Measurements from ENCODE around the gene FAM13C.

The FAM13C gene

DNA sequence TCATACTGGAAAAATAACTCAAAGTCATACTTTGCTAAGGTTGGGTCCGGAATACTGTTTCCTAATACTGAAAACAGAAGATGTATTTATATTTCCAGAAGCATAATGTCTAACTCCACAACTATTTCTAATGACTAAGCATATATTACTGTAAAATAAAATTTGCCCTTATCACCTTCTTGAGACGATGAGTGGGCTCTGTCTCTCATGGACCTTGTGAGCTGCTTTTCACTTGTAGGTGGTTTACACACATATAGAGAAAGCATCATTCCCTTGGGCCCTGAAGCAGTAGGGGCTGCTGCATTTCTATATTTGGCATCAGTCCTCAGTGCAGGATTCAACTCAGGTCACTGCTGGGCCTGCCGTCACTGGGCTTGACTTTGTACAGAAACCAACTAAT, 10.7 kb upstream of the FAM13C start:
- H3K9ac ChIP-seq (ENCODE audit: insufficient read length), result no peak overlapping the region
- H3K36me3 ChIP-seq (ENCODE audit: insufficient read depth, low read length), result no peaks in the 10 kb centered on the region
- DNase-seq (ENCODE audit: low read depth, low spot score), result no peak
- no peak overlapping the region for H3K27ac ChIP-seq
- H3K9me3 ChIP-seq (ENCODE audit: low read depth, low read length), result no peaks in the 10 kb centered on the region
- H3K4me3 ChIP-seq, result no peak overlapping the region
- TF ChIP-seq POLR2AphosphoS5 (IDR thresholded peaks at IDR 0.05; ENCODE audit: borderline replicate concordance, low read depth, low read length), result no peak

DNA sequence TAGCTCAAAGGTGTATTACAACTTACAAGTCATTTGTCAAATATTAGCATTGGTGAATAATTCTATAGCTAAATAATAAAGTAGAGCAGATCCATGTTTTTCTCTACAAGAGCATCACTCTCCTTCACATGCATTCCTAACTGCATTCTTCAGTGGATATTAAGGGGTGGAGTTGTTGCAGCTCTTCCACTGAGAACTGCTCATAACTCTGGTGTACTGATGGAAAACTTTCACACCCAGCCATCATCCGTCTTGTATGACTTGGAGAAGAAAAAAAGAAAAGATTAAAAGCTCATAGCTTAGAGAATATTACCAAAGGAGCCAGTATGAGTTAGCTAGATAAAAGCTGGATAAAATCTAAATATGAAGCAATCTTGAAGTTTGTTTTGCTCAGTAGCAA, 10.2 kb upstream of the FAM13C start:
- no peak overlapping the region for H3K9ac ChIP-seq (ENCODE audit: insufficient read length)
- no peak overlapping the region for H3K4me3 ChIP-seq
- H3K36me3 ChIP-seq (ENCODE audit: insufficient read depth, low read length), result no peaks in the 10 kb centered on the region
- H3K27ac ChIP-seq, result no peak overlapping the region
- no peak for DNase-seq (ENCODE audit: low read depth, low spot score)
- H3K9me3 ChIP-seq (ENCODE audit: low read depth, low read length), result no peaks in the 10 kb centered on the region
- TF ChIP-seq POLR2AphosphoS5 (IDR thresholded peaks at IDR 0.05; ENCODE audit: borderline replicate concordance, low read depth, low read length) (no peak), FOXP2 (optimal IDR thresholded peaks at IDR 0.05; ENCODE audit: control extremely low read depth, extremely low read length, insufficient read depth) (no peak), EZH2 (IDR thresholded peaks at IDR 0.05) (no peak)

DNA sequence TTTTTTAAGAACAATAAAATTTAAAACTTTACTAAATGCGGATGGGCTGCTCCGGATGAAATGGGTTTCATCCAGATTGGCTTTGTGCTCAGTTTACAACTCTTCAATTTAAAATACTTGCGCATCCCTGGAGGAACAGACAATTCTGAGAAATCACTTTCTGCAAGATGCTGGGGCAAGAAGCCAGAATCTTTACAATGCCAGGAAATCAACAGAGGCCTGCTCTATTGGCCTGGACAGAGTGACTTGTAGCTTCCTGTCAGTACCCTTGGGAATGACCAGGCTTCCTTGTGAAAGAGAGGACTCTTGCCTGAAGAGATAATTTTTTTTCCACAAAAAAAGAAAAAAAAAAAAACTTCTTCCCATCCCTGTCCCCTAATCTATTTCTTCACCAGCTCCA, 3.9 kb upstream of the FAM13C start:
- Histone ChIP-seq H3K36me3 (ENCODE audit: insufficient read depth, low read length) (no peaks in the 10 kb centered on the region), H3K4me3 (no peak overlapping the region), H3K9ac (ENCODE audit: insufficient read length) (no peak overlapping the region), H3K27ac (no peak overlapping the region), H3K9me3 (ENCODE audit: low read depth, low read length) (no peaks in the 10 kb centered on the region)
- no peak for DNase-seq (ENCODE audit: low read depth, low spot score)
- no peak for TF ChIP-seq EZH2 (IDR thresholded peaks at IDR 0.05)
- no peak for TF ChIP-seq POLR2AphosphoS5 (IDR thresholded peaks at IDR 0.05; ENCODE audit: borderline replicate concordance, low read depth, low read length)
- TF ChIP-seq FOXP2 (optimal IDR thresholded peaks at IDR 0.05; ENCODE audit: control extremely low read depth, extremely low read length, insufficient read depth), result no peak

DNA sequence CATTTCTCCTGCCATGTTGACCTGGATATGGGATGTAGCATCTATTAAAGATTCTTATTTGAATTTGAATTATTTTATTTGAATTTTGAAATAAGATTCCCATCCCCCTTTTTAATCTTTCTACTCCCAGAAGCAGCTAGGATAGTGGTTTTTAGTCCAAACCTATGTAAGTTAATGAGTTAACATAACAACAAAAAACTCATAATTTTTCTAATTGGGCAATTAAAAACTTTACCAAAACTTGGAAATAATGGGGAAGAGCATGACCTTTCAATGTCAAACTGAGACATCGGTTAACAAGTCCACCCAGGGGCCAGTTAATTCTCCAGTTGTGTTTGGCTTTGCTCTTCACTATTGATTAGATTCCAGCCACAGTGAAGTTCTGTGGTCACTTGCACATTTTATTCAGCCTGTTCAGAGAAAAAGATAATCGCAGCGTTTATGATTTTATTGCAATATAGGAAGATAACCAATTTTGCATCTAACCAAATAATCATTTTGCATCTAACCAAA, 1.2 kb upstream of the FAM13C start:
- Histone ChIP-seq H3K9me3 (ENCODE audit: low read depth, low read length) (no peaks in the 10 kb centered on the region), H3K9ac (ENCODE audit: insufficient read length) (no peak overlapping the region), H3K4me3 (no peak overlapping the region), H3K27ac (no peak overlapping the region), H3K36me3 (ENCODE audit: insufficient read depth, low read length) (no peaks in the 10 kb centered on the region)
- no peak for DNase-seq (ENCODE audit: low read depth, low spot score)
- TF ChIP-seq FOXP2 (optimal IDR thresholded peaks at IDR 0.05; ENCODE audit: control extremely low read depth, extremely low read length, insufficient read depth) (no peak), POLR2AphosphoS5 (IDR thresholded peaks at IDR 0.05; ENCODE audit: borderline replicate concordance, low read depth, low read length) (no peak), EZH2 (IDR thresholded peaks at IDR 0.05) (no peak)

DNA sequence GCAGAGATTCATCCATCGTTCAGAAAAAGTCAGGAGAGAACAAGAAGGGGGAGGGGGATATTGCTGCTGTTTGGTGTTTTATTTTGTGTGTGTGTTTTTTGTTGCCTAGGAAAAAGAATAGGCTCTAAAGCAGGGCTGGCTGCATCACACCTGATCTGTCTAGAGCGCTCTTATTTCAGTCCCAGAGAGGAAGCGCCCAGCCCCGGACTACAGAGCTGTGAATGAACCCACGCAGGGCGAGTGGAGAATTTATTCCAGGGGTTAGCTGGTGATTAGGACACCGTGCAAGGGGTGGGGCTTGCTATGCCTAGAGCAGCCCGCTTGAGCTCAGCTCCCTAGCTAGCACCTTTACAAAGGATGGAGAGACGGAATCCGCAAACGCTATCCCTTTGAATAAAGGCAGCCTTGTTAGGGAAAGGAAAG, 621 bp upstream of the FAM13C start:
- DNase-seq (ENCODE audit: low read depth, low spot score), result no peak
- Histone ChIP-seq H3K9ac (ENCODE audit: insufficient read length) (no peak overlapping the region), H3K4me3 (peak overlapping the region; percentile 82), H3K36me3 (ENCODE audit: insufficient read depth, low read length) (no peaks in the 10 kb centered on the region), H3K9me3 (ENCODE audit: low read depth, low read length) (no peaks in the 10 kb centered on the region), H3K27ac (no peak overlapping the region)
- TF ChIP-seq FOXP2 (optimal IDR thresholded peaks at IDR 0.05; ENCODE audit: control extremely low read depth, extremely low read length, insufficient read depth) (no peak), EZH2 (IDR thresholded peaks at IDR 0.05) (no peak), POLR2AphosphoS5 (IDR thresholded peaks at IDR 0.05; ENCODE audit: borderline replicate concordance, low read depth, low read length) (no peak)

DNA sequence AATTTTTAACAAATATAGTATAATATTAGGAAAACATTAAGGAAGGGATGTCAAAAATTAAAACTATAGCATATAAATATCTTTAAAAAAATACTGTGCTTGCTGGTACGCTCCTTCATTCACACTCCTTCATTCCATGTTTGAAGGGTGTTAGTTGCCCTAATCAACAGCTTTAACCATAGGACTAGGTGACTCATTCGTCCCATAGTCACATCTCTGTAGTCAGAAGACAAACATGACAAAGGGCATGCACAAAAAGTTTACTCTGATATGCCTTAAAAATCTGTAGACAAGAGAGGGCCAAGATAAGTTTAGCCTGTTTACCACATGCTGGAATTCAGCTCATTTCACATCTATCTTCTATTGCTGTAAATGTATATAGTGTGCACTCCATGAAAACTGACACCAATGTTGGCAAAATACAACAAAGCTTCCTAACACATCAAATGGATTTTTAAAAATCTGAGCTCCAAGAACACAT, 646 bp downstream of the FAM13C start:
- peak overlapping the region; percentile 82 for H3K4me3 ChIP-seq
- peak overlapping the region; percentile 59 for H3K9ac ChIP-seq (ENCODE audit: insufficient read length)
- H3K27ac ChIP-seq, result no peak overlapping the region

DNA sequence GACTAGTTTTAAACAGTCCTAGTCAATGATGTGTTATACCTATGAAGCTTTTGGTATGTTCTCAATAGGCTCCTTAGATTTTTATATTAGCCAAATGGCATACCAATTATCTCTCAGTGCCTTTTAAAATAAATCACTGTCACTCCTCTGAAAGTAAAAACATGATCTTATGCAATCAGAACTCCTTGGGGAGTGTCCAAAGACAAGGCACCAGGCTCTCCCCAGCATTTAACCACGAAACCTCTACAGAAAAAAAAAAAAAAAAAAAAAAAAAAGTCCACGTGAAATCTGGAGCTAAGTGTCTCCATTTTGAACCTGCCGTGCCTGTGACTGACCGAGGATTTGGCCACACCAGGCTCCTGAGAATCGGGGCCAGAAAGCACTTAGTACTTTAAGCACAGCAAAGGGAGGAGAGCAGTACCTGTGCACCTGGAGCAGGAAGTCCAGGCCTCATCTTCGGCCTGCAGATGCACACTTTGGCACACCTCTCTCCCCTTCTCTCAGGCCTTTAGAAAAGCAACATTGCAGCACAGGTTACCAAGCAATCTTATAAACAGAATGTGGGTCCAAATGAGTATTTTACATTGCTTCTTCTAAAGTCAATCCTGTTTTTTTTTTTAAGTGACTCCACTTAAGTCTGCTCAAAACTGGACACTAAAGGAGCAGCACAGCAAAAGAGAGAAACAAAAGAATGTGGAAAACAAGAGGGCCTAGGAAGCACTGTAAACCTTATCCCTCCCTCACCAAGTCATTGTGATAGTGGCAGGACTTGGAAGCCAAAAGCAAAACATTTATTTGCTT, 1.5 kb downstream of the FAM13C start:
- no peaks in the 10 kb centered on the region for H3K36me3 ChIP-seq (ENCODE audit: insufficient read depth, low read length)
- no peak for TF ChIP-seq FOXP2 (optimal IDR thresholded peaks at IDR 0.05; ENCODE audit: control extremely low read depth, extremely low read length, insufficient read depth)
- TF ChIP-seq EZH2 (IDR thresholded peaks at IDR 0.05), result no peak
- no peak for TF ChIP-seq POLR2AphosphoS5 (IDR thresholded peaks at IDR 0.05; ENCODE audit: borderline replicate concordance, low read depth, low read length)
- no peak for DNase-seq (ENCODE audit: low read depth, low spot score)
- H3K9ac ChIP-seq (ENCODE audit: insufficient read length), result no peak overlapping the region
- no peaks in the 10 kb centered on the region for H3K9me3 ChIP-seq (ENCODE audit: low read depth, low read length)
- peak overlapping the region; percentile 45; the same call in 1 of the 2 replicates for H3K4me3 ChIP-seq
- no peak overlapping the region for H3K27ac ChIP-seq

More for the DNA sequence above, 646 bp downstream of the FAM13C start:
- Histone ChIP-seq H3K9me3 (ENCODE audit: low read depth, low read length) (no peaks in the 10 kb centered on the region), H3K36me3 (ENCODE audit: insufficient read depth, low read length) (no peaks in the 10 kb centered on the region)
- no peak for DNase-seq (ENCODE audit: low read depth, low spot score)
- no peak for TF ChIP-seq POLR2AphosphoS5 (IDR thresholded peaks at IDR 0.05; ENCODE audit: borderline replicate concordance, low read depth, low read length)
- TF ChIP-seq FOXP2 (optimal IDR thresholded peaks at IDR 0.05; ENCODE audit: control extremely low read depth, extremely low read length, insufficient read depth), result no peak
- TF ChIP-seq EZH2 (IDR thresholded peaks at IDR 0.05), result no peak

DNA sequence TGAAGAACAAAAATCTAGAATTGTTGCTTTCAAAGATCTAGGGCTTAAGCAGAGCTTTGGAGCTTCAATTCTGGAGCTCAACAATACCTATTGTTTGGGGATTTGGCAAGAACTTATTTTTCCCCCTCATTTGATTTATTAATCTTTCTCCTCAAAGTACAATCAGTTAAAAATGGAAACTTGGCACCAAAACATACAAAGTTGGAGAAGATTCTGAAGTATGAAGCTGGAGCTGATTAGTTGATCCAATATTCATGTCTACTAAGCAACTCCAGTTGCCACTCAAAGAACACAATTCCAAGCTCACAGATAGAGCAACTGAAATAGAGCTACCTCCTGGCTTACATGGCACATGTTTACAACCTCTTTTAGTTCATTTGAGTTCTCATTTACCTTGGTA, 3.8 kb downstream of the FAM13C start:
- Histone ChIP-seq H3K9me3 (ENCODE audit: low read depth, low read length) (no peaks in the 10 kb centered on the region), H3K9ac (ENCODE audit: insufficient read length) (no peak overlapping the region), H3K27ac (no peak overlapping the region), H3K36me3 (ENCODE audit: insufficient read depth, low read length) (no peaks in the 10 kb centered on the region), H3K4me3 (no peak overlapping the region)
- DNase-seq (ENCODE audit: low read depth, low spot score), result no peak
- no peak for TF ChIP-seq POLR2AphosphoS5 (IDR thresholded peaks at IDR 0.05; ENCODE audit: borderline replicate concordance, low read depth, low read length)
- no peak for TF ChIP-seq EZH2 (IDR thresholded peaks at IDR 0.05)
- no peak for TF ChIP-seq FOXP2 (optimal IDR thresholded peaks at IDR 0.05; ENCODE audit: control extremely low read depth, extremely low read length, insufficient read depth)
